Measurements from ENCODE around the gene ECD.
"Not testable (repeated sequence)": the region's sequence is repeated elsewhere in the genome, so short reads cannot be mapped to it uniquely, and the experiment has no call there.

The ECD gene

DNA sequence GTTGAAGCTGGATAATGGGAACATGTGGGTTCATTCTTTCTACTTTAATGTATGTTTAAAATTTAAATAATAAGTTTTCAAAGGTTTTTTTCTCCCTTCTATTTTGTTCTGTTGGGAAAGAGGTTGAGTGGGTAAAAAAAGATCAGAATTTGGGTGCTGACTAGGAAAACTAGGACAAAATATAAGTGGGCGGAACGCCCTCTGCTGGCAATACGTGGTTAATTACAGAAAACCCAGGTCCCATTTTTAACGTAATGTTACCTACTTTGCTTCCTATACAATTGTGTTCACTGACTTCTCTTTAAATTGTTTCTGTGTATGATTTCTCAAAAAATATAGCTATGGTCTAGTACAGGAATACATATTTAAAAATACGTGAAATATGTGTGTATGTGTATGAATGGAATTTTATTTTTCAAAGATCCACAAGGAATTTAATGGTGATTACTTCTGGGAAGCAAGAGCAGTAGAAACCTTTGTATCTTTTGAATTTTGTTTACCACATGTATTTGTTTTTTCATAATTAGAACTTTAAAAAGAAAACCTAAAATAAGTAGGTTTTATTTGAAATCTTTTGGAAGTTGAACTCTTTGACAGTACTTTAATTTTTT, 8.7 kb downstream of the ECD start:
- DNase-seq = no peak

DNA sequence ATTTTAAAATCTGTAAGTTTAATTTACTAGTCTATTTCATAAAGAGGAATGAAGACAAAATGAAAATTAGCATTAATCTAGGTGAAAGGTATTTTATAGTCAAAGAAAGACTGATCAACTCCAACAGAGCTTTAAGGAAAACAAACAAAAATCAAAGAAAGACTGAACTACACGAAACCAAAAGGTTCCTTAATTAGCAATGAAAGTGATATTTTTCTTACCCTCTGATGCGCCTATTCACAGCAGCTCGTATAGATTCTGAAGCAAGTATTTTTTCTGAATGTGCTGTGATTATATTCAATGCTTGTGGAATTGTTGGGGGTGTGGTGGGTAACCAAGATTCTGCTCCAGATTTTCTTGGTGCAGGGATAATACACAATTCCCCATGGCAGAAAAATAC, 11.8 kb downstream of the ECD start:
- DNase-seq = no peak

DNA sequence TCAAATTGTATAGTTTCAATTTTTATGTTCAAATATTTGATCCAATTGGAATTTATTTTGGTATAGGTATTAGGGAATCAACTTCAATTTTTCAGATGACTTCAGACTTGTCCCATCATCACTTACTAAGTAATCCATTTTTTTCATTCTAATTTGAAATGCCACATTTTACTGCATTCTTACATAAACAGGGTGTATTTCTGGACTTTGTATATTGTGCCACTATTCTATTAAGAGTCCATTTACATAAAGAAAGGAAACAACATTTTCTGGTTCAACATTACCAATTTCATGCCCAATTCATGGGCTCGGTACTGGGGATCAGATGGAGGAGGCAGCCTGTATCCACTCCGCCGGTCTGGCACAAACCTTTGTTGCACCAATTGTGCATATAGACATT, 15.8 kb downstream of the ECD start:
- no peak for DNase-seq

DNA sequence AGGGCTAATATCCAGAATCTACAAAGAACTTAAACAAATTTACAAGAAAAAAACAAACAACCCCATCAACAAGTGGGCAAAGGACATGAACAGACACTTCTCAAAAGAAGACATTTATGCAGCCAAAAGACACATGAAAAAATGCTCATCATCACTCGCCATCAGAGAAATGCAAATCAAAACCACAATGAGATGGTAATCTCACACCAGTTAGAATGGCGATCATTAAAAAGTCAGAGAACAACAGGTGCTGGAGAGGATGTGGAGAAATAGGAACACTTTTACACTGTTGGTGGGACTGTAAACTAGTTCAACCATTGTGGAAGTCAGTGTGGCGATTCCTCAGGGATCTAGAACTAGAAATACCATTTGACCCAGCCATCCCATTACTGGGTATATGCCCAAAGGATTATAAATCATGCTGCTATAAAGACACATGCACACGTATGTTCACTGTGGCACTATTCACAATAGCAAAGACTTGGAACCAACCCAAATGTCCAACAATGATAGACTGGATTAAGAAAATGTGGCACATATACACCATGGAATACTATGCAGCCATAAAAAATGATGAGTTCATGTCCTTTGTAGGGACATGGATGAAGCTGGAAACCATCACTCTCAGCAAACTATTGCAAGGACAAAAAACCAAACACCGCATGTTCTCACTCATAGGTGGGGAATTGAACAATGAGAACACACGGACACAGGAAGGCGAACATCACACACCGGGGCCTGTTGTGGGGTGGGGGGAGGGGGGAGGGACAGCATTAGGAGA, 17.0 kb downstream of the ECD start:
- not testable (repeated sequence) for DNase-seq

GRCh38 chr10:73141603-73142002, 26.2 kb downstream of the ECD start:
- DNase-seq = no peak

GRCh38 chr10:73139251-73139650, 28.6 kb downstream of the ECD start:
- no peak for DNase-seq

DNA sequence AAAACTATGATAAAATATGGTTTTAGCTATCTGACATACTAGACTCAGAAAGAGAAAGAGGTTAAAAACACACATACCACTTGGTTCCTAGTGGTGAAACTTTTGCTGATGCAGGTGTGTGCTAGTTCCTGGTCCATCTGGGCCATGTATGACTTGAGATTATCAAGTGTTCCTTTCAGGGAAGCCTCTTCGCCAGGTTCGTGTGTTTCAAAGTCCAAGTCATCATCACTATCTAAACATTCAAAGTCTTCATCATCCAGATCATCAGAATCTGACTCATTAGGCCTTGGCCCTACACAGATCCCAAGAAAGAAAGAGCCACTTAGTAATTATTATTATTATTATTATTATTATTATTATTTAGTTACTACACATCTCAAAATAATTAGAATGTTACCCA, 31.2 kb downstream of the ECD start:
- DNase-seq = no peak

DNA sequence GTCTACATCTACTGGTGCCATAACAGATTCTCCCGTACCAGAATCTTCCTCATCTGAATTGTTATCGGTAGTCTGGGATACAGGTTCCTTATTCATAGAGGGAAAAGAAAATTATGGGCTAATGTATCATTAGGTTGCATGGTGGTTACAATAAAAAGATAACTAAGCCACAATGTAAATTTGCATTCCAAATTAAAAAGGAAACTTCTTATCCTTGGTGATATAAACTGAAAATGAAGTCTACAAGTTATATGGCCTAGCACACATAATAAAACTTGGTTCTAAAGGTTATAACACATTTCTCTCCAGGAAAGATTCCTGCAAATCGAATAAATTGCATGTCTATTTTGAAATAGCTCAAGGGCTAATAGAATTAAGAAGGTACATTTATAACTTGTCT, 33.1 kb downstream of the ECD start:
- DNase-seq = no peak

DNA sequence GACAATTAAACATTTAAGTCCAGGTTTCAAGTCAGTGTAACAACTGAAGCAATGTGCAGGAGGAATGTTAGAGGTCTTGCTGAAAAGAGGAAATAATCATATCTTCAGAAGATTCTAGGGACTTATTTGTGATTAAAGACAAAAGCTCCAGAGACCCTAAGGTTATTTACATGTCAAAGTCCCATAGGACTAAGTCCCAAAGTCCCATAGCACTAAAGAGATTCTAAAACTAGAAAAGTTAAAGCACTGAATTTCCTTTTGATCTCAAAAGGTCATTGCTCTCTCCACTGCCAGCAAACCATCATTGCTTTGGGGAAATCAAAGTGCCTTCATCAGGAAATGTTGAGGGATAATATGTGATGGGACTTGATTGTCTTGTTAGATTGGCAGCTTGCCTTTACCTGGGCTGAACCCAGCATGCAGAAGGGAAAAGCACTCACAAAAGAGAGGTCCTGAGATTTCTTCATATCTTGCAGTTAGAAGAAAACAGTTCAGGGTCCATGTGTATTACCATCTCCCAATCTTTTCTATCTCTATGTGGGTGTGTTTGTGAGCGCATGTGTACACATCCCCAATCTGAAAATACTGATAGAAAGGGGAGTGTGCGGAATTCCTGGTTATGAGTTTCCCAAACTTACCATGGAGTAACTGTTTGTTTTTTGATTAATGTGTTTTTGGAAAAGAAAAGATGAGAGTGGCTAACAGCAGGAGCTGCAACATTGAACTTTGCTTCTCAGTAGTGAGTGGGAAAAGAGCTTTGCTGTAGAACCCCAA, 35.7 kb downstream of the ECD start:
- no peak for DNase-seq

GRCh38 chr10:73131301-73131700, 36.5 kb downstream of the ECD start:
- DNase-seq = no peak

DNA sequence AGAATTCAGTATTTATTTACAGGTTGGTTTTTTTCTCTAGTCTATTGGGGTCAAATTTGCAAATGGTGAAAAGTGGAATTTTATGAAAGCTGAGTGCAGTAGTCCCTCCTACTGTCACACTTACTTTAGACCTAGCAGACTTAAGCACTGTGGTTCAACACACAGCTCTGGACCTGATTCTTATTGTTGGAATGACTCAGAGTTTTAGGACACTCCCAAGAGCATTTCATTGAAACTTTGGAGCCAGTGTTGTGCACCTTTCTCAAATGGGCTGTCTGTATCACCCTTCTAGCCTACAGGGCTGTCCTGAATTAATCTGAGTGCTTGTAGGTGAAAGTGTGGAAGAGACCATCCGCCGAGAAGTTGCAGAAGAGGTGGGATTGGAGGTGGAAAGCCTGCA, 41.5 kb downstream of the ECD start:
- no peak for DNase-seq

DNA sequence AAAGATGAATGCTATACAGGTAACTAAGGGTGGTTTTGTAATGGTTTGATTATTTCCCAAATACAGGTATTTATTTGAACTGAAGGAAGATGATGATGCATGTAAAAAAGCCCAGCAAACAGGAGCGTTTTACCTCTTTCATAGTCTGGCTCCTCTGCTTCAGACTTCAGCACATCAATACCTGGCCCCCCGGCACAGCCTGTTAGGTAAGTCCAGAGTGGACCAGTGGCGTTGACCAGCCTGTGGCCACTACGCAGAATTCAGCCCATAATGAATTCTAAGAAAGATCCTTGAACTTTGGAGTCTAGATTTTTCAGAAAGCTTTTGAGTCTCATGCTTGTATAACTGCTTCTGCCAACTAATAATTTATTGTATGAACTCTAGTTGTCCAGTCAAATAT, 47.9 kb downstream of the ECD start:
- no peak for DNase-seq

- DNase-seq = no peak
These were observed 48.4 kb downstream of the ECD start for GRCh38 chr10:73119457-73119856.

GRCh38 chr10:73117976-73118743, 49.6 kb downstream of the ECD start:
- DNase-seq = no peak

GRCh38 chr10:73116017-73116416, 51.8 kb downstream of the ECD start:
- DNase-seq = no peak

DNA sequence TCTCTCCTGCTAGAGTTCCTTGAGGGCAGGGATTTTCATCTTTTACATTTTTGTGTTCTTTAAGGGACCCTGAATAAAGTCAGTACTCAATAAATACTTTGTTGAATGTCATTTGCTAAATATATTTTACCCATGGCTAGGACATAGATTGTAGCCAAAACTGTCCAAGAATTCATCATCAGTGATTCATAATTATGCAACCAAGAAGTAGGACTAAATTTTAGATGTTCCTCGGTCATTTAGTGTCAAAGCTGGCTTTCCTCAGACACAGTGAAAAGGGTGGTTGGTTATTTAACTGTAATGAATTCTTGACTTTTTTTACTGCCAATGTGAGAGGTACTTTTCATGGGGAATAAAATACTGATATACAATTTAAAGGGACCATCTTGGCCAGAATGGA, 54.3 kb downstream of the ECD start:
- DNase-seq = no peak

- DNase-seq = not testable (repeated sequence)
These were observed 55.8 kb downstream of the ECD start for GRCh38 chr10:73112032-73112431.

GRCh38 chr10:73110345-73110849, 57.4 kb downstream of the ECD start, which contains the start of gene NUDT13:
Gene NUDT13, plus strand, starts transcription at chr10:73110455. Its CDS starts 3,911 bp downstream, at chr10:73114366.
- DNase-seq = no peak

DNA sequence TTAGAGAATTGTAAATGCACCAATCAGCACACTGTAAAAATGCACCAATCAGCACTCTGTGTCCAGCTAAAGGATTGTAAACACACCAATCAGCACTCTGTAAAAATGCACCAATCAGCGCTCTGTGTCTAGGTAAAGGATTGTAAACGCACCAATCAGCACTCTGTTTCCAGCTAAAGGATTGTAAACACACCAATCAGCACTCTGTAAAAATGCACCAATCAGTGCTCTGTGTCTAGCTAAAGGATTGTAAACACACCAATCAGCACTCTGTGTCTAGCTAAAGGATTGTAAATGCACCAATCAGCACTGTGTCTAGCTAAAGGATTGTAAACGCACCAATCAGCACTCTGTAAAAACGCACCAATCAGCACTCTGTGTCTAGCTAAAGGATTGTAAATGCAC, 58.6 kb downstream of the ECD start:
- not testable (repeated sequence) for DNase-seq

DNA sequence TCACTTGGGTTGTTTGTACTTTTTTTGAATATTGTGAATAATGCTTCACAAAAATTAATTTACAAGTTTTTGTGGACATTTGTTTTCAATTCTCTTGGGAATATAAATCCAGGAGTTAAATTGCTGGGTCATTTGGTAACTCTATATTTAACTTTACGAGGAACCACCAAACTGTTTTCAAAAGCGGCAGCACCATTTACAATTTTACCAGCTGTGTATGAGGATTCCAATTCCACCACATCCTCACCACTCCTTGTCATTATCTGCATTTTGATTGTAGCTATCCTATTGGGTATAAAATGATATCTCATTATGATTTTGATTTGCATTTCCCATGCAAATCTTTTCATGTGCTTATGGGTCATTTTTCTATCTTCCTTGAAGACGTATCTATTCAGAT, 61.5 kb downstream of the ECD start:
- DNase-seq = no peak

GRCh38 chr10:73099141-73099540, 68.7 kb downstream of the ECD start:
- DNase-seq = no peak

GRCh38 chr10:73097305-73097670, 70.5 kb downstream of the ECD start:
- no peak for DNase-seq
